GM23338 (cell line): ENCODE data around the gene LILRA5. TPM values are rescaled to one million over a fixed set of nuclear protein-coding genes. Genes with fewer than 3 reads are reported as not detected.
"Not testable (repeated sequence)": the region's sequence is repeated elsewhere in the genome, so short reads cannot be mapped to it uniquely, and the experiment has no call there.

Experiments
- ATAC-seq: fragments of 200-7000 bp; cut with Tn5 transposase; 3 replicates; pipeline ENCODE4 v1.9.1; 2020
- DNase-seq: peaks from one replicate; pipeline ENCODE4 v3.0.0-alpha.2; 2015; ENCODE audit warnings: low spot score
- H2AFZ ChIP-seq: fragments of 200-600 bp; sonication (generic); 2 replicates; pipeline ENCODE4 v1.8.0; 2016; ENCODE audit warnings: antibody characterized with exemption, mild to moderate bottlenecking, moderate library complexity
- H3F3A ChIP-seq: fragments of 200-600 bp; sonication (generic); replicated peaks from 2 replicates; pipeline ENCODE4 v1.8.0; 2017; ENCODE audit warnings: antibody characterized with exemption, mixed run types, low read depth
- H3K27ac ChIP-seq: fragments of 200-600 bp; sonication (generic); 2 replicates; pipeline ENCODE4 v1.6.1; 2016; ENCODE audit warnings: low read depth
- H3K27me3 ChIP-seq: fragments of 200-600 bp; sonication (generic); 2 replicates; pipeline ENCODE4 v1.8.0; 2016; ENCODE audit warnings: mild to moderate bottlenecking, mixed run types, moderate library complexity; ENCODE audit not compliant: insufficient read depth
- H3K36me3 ChIP-seq: fragments of 200-600 bp; sonication (generic); 2 replicates; pipeline ENCODE4 v1.8.0; 2016; ENCODE audit warnings: mild to moderate bottlenecking; ENCODE audit not compliant: insufficient read depth
- H3K4me1 ChIP-seq: fragments of 200-600 bp; sonication (generic); 2 replicates; pipeline ENCODE4 v1.8.0; 2016; ENCODE audit warnings: mild to moderate bottlenecking, moderate library complexity; ENCODE audit not compliant: insufficient read depth
- H3K4me2 ChIP-seq: fragments of 200-600 bp; sonication (generic); 2 replicates; pipeline ENCODE4 v1.7.1; 2017; ENCODE audit warnings: mixed run types
- H3K4me3 ChIP-seq: fragments of 200-600 bp; sonication (generic); 2 replicates; pipeline ENCODE4 v1.6.1; 2016; ENCODE audit warnings: mixed run types
- H3K79me2 ChIP-seq: fragments of 200-600 bp; sonication (generic); replicated peaks from 2 replicates; pipeline ENCODE4 v1.8.0; 2017; ENCODE audit warnings: mild to moderate bottlenecking; ENCODE audit not compliant: insufficient read depth
- H3K9me2 ChIP-seq: fragments of 200-600 bp; sonication (generic); 2 replicates; pipeline ENCODE4 v1.8.0; 2017; ENCODE audit not compliant: insufficient read depth
- H4K20me1 ChIP-seq: fragments of 200-600 bp; sonication (generic); replicated peaks from 2 replicates; pipeline ENCODE4 v1.8.0; 2017; ENCODE audit warnings: mild to moderate bottlenecking; ENCODE audit not compliant: insufficient read depth
- H3K27ac Mint-ChIP-seq: 2 replicates; pipeline ENCODE4 v1.8.0; 2020; ENCODE audit warnings: inconsistent platforms, mild to moderate bottlenecking, moderate library complexity, mixed read lengths
- H3K27me3 Mint-ChIP-seq: 3 replicates; pipeline ENCODE4 v1.8.0; 2022; ENCODE audit warnings: low read depth, mild to moderate bottlenecking, moderate library complexity, mixed read lengths, inconsistent platforms; ENCODE audit not compliant: insufficient read depth, poor library complexity
- H3K36me3 Mint-ChIP-seq: 3 replicates; pipeline ENCODE4 v1.8.0; 2021; ENCODE audit warnings: low read depth, mild to moderate bottlenecking, inconsistent platforms, moderate library complexity, mixed read lengths
- H3K4me1 Mint-ChIP-seq: 3 replicates; pipeline ENCODE4 v1.8.0; 2020; ENCODE audit warnings: mild to moderate bottlenecking, inconsistent platforms, mixed read lengths
- H3K4me3 Mint-ChIP-seq: 3 replicates; pipeline ENCODE4 v1.8.0; 2021; ENCODE audit warnings: moderate library complexity, mild to moderate bottlenecking, inconsistent platforms, mixed read lengths
- H3K9me3 Mint-ChIP-seq: 3 replicates; pipeline ENCODE4 v1.8.0; 2020; ENCODE audit warnings: moderate library complexity, mild to moderate bottlenecking, inconsistent platforms, mixed read lengths
- CREB1 ChIP-seq: fragments of 250-450 bp; sonication (Bioruptor Pico); IDR thresholded peaks from 2 replicates; pipeline ENCODE4 v1.5.0; 2020; ENCODE audit warnings: low read depth, mild to moderate bottlenecking, moderate library complexity
- JUNB ChIP-seq: IDR thresholded peaks from one replicate; pipeline ENCODE4 v1.6.1; 2016; ENCODE audit warnings: antibody characterized with exemption; ENCODE audit not compliant: unreplicated experiment
- POLR2AphosphoS5 ChIP-seq: IDR thresholded peaks from 2 replicates; pipeline ENCODE4 v1.6.1; 2016; ENCODE audit warnings: antibody characterized with exemption, low read depth
- STAT1 ChIP-seq: IDR thresholded peaks from one replicate; pipeline ENCODE4 v1.6.1; 2016; ENCODE audit warnings: antibody characterized with exemption; ENCODE audit not compliant: unreplicated experiment
- ZNF331 ChIP-seq: fragments of 250-450 bp; sonication (Bioruptor Pico); IDR thresholded peaks from 2 replicates; pipeline ENCODE4 v1.5.0; 2020; ENCODE audit warnings: low read depth, mild to moderate bottlenecking, moderate library complexity
- polyA plus RNA-seq: library from polyadenylated mRNA; unstranded; fragments of >200 nt; fragmentation: Nextera tagmentation; extraction: Ambion mirVana; gene quantifications from 2 replicates; pipeline ENCODE4 v1.2.1, GENCODE V29; 2016
- total RNA-seq: library from RNA; depleted of rRNA; stranded (reverse); fragments of >200 nt; shearing (Covaris generic); gene quantifications from 2 replicates; pipeline ENCODE4 v1.2.3, GENCODE V29; 2014
- TF ChIP-seq, protein P1 (sequence below), 2 experiments: fragments of 200-600 bp in 1 of 2; sonication (generic) in 1 of 2; conservative IDR thresholded peaks; 2 replicates each; pipeline versions ENCODE4 v1.5.1 to v1.6.1; 2016 to 2017; ENCODE audit warnings: antibody characterized with exemption in 2 of 2, low read depth in 2 of 2, mild to moderate bottlenecking in 2 of 2, moderate library complexity in 1 of 2
- TF ChIP-seq, protein P2 (sequence below): fragments of 250-450 bp; sonication (Bioruptor Pico); IDR thresholded peaks from 2 replicates; pipeline ENCODE4 v1.5.0; 2020; ENCODE audit warnings: mild to moderate bottlenecking, moderate library complexity

LILRA5 gene
- total and polyA plus RNA-seq, 2 experiments from 2014 or later: not detected

DNA sequence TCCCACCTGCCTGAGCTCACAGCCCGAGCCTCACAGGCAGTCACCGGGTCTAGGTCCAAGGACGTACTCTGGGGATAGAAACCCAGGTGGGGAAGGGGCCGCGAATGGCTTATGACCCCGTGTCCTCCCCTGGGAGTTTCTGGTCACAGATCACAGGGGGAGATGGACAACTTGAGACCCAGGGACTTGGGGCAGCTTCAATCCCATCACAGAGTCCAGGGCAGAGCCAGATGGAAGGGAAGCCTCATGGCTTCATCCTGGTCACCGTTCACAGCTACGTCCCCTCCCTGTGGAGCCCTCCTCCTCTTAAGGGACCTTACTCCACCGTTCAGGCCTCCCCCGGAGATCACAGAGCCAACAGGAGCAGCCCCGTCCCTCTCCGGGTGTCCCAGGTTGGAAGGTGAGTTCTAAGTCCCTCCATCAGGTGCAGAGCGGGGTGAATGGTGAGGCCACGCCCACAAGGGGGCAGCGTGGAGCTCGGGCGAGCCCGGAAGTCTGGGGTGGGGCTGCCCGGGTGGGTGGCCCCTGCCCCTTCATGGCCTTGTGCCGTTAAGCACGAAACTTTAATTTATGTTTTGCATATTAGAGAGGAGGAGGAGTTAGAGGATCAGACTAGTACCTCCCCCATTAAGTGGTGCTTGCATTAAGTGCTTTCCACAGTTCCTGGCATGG is 46.3 kb upstream of the LILRA5 start:
- not testable (repeated sequence) for H3K36me3 Mint-ChIP-seq, H3K4me2 ChIP-seq, H4K20me1 ChIP-seq, H3K36me3 ChIP-seq, H3K27me3 ChIP-seq, H3K4me3 ChIP-seq, H3K4me1 ChIP-seq, H3K27ac Mint-ChIP-seq, DNase-seq, H2AFZ ChIP-seq, H3F3A ChIP-seq, H3K9me2 ChIP-seq, H3K9me3 Mint-ChIP-seq, H3K79me2 ChIP-seq, H3K4me1 Mint-ChIP-seq, H3K4me3 Mint-ChIP-seq, H3K27me3 Mint-ChIP-seq, H3K27ac ChIP-seq
- TF ChIP-seq, protein P1, sequence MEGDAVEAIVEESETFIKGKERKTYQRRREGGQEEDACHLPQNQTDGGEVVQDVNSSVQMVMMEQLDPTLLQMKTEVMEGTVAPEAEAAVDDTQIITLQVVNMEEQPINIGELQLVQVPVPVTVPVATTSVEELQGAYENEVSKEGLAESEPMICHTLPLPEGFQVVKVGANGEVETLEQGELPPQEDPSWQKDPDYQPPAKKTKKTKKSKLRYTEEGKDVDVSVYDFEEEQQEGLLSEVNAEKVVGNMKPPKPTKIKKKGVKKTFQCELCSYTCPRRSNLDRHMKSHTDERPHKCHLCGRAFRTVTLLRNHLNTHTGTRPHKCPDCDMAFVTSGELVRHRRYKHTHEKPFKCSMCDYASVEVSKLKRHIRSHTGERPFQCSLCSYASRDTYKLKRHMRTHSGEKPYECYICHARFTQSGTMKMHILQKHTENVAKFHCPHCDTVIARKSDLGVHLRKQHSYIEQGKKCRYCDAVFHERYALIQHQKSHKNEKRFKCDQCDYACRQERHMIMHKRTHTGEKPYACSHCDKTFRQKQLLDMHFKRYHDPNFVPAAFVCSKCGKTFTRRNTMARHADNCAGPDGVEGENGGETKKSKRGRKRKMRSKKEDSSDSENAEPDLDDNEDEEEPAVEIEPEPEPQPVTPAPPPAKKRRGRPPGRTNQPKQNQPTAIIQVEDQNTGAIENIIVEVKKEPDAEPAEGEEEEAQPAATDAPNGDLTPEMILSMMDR (conservative IDR thresholded peaks at IDR 0.05; ENCODE audit: low read depth in 2 of 2): peak in 1 of 2 experiments; percentile 54; a peak in 2 of 4 replicates
- peak; percentile 95 for ATAC-seq

DNA sequence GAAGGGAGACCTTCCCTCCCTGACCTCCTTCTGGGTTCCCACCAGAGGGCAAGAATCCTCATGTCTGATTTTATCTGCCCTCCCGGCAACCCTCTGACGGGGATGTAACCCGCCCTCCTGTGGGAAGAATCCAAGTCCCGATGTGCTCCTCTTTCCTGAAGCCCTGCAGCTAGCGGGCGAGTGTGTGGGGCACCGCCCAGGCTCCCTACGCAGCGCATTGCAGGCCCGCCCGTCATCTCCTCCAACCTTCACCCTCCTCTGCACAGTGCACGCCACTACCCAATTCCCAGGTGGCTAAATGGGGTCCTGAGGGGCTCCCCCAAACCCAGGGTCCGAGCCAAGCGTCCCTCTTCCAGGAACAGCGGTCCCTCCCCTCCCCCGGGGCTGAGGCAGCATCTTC is 44.4 kb upstream of the LILRA5 start:
- H3K36me3 ChIP-seq: no peaks in the 10 kb centered on the region
- TF ChIP-seq CREB1 (CRISPR knock-in tag) (no peak), STAT1 (no peak), JUNB (no peak), POLR2AphosphoS5 (no peak), ZNF331 (CRISPR knock-in tag) (no peak)
- TF ChIP-seq, protein P2, sequence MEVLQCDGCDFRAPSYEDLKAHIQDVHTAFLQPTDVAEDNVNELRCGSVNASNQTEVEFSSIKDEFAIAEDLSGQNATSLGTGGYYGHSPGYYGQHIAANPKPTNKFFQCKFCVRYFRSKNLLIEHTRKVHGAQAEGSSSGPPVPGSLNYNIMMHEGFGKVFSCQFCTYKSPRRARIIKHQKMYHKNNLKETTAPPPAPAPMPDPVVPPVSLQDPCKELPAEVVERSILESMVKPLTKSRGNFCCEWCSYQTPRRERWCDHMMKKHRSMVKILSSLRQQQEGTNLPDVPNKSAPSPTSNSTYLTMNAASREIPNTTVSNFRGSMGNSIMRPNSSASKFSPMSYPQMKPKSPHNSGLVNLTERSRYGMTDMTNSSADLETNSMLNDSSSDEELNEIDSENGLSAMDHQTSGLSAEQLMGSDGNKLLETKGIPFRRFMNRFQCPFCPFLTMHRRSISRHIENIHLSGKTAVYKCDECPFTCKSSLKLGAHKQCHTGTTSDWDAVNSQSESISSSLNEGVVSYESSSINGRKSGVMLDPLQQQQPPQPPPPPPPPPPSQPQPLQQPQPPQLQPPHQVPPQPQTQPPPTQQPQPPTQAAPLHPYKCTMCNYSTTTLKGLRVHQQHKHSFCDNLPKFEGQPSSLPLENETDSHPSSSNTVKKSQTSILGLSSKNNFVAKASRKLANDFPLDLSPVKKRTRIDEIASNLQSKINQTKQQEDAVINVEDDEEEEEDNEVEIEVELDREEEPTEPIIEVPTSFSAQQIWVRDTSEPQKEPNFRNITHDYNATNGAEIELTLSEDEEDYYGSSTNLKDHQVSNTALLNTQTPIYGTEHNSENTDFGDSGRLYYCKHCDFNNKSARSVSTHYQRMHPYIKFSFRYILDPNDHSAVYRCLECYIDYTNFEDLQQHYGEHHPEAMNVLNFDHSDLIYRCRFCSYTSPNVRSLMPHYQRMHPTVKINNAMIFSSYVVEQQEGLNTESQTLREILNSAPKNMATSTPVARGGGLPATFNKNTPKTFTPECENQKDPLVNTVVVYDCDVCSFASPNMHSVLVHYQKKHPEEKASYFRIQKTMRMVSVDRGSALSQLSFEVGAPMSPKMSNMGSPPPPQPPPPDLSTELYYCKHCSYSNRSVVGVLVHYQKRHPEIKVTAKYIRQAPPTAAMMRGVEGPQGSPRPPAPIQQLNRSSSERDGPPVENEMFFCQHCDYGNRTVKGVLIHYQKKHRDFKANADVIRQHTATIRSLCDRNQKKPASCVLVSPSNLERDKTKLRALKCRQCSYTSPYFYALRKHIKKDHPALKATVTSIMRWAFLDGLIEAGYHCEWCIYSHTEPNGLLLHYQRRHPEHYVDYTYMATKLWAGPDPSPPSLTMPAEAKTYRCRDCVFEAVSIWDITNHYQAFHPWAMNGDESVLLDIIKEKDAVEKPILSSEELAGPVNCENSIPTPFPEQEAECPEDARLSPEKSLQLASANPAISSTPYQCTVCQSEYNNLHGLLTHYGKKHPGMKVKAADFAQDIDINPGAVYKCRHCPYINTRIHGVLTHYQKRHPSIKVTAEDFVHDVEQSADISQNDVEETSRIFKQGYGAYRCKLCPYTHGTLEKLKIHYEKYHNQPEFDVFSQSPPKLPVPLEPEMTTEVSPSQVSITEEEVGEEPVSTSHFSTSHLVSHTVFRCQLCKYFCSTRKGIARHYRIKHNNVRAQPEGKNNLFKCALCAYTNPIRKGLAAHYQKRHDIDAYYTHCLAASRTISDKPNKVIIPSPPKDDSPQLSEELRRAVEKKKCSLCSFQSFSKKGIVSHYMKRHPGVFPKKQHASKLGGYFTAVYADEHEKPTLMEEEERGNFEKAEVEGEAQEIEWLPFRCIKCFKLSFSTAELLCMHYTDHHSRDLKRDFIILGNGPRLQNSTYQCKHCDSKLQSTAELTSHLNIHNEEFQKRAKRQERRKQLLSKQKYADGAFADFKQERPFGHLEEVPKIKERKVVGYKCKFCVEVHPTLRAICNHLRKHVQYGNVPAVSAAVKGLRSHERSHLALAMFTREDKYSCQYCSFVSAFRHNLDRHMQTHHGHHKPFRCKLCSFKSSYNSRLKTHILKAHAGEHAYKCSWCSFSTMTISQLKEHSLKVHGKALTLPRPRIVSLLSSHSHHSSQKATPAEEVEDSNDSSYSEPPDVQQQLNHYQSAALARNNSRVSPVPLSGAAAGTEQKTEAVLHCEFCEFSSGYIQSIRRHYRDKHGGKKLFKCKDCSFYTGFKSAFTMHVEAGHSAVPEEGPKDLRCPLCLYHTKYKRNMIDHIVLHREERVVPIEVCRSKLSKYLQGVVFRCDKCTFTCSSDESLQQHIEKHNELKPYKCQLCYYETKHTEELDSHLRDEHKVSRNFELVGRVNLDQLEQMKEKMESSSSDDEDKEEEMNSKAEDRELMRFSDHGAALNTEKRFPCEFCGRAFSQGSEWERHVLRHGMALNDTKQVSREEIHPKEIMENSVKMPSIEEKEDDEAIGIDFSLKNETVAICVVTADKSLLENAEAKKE (CRISPR knock-in tag): no peak
- no peaks in the 10 kb centered on the region for H3F3A ChIP-seq
- Mint-ChIP-seq H3K4me1 (peaks cover 6% of the 10 kb centered on the region; the same call in 1 of the 3 replicates), H3K27ac (no peak overlapping the region), H3K36me3 (no peaks in the 10 kb centered on the region; the same call in 2 of the 3 replicates), H3K9me3 (no peaks in the 10 kb centered on the region), H3K27me3 (no peaks in the 10 kb centered on the region), H3K4me3 (no peak overlapping the region)
- H2AFZ ChIP-seq: peak overlapping the region; percentile 10; the same call in 1 of the 2 replicates
- peak; percentile 23 for DNase-seq
- H3K4me3 ChIP-seq: no peak overlapping the region
- no peak overlapping the region; the same call in 1 of the 2 replicates for H3K27ac ChIP-seq
- no peaks in the 10 kb centered on the region for H4K20me1 ChIP-seq
- no peak for ATAC-seq
- no peaks in the 10 kb centered on the region for H3K4me1 ChIP-seq
- no peaks in the 10 kb centered on the region for H3K9me2 ChIP-seq
- H3K79me2 ChIP-seq: no peaks in the 10 kb centered on the region
- no peak overlapping the region for H3K4me2 ChIP-seq
- H3K27me3 ChIP-seq: no peaks in the 10 kb centered on the region
